Measurements from ENCODE around the gene IFT52. TPM values are rescaled to one million over a fixed set of nuclear protein-coding genes. Genes with fewer than 3 reads are reported as not detected.

IFT52 gene
- total RNA-seq, 1 donor from 2014 or later, result 20.4 TPM

DNA sequence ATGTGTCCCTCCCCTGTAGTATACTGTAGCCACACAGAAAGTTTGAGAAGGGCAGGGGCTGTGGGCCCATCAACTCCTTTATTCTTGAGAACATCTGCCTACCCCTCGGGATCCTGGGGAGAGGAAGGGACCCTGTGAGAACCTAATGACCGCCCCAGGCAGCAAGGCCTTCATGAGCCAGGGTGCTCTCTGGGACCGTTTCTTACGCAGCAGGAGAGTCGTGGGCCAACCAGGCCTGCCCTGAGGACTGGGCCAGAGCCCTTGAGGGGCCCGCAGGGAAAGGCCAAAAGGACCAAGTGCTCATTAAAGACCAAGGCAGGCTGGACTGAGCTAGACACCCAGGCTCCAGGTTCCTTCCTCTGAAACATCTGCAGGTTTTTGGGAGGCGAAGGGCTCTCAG, 26.7 kb upstream of the IFT52 start:
- ATAC-seq, result no peak
- no peak for DNase-seq
- intact Hi-C loops (cut with DNase I), result no loop called here

DNA sequence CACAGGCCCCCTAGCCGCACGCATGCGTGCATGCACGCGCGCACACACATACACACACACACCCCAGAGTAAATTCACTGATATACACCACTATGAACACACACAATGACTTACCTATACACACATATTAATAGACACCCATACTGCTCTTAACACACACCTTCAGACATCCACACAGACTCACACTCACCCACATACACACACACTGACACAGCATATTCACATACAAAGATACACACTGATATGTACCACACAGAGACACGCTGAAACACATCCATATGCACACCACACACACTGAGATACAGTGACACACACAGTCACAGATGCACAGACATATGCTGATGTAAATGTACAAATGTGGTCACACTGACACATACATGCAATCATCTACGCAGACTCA, 26.3 kb upstream of the IFT52 start:
- Histone ChIP-seq H3K9me3 (no peaks in the 10 kb centered on the region), H3K4me1 (no peaks in the 10 kb centered on the region), H3K4me3 (no peak overlapping the region), H3K36me3 (no peaks in the 10 kb centered on the region), H3K27me3 (no peaks in the 10 kb centered on the region), H3K27ac (no peak overlapping the region)
- intact Hi-C loops (cut with DNase I), result no loop called here
- TF ChIP-seq, protein P1, sequence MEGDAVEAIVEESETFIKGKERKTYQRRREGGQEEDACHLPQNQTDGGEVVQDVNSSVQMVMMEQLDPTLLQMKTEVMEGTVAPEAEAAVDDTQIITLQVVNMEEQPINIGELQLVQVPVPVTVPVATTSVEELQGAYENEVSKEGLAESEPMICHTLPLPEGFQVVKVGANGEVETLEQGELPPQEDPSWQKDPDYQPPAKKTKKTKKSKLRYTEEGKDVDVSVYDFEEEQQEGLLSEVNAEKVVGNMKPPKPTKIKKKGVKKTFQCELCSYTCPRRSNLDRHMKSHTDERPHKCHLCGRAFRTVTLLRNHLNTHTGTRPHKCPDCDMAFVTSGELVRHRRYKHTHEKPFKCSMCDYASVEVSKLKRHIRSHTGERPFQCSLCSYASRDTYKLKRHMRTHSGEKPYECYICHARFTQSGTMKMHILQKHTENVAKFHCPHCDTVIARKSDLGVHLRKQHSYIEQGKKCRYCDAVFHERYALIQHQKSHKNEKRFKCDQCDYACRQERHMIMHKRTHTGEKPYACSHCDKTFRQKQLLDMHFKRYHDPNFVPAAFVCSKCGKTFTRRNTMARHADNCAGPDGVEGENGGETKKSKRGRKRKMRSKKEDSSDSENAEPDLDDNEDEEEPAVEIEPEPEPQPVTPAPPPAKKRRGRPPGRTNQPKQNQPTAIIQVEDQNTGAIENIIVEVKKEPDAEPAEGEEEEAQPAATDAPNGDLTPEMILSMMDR (IDR thresholded peaks at IDR 0.05), result no peak
- ATAC-seq (no peak), DNase-seq (no peak)

More for the DNA sequence above, 26.7 kb upstream of the IFT52 start:
- Histone ChIP-seq H3K9me3 (no peaks in the 10 kb centered on the region), H3K27me3 (no peaks in the 10 kb centered on the region), H3K4me1 (no peaks in the 10 kb centered on the region), H3K27ac (no peak overlapping the region), H3K4me3 (no peak overlapping the region), H3K36me3 (no peaks in the 10 kb centered on the region)
- TF ChIP-seq, protein P1 (IDR thresholded peaks at IDR 0.05), result no peak

DNA sequence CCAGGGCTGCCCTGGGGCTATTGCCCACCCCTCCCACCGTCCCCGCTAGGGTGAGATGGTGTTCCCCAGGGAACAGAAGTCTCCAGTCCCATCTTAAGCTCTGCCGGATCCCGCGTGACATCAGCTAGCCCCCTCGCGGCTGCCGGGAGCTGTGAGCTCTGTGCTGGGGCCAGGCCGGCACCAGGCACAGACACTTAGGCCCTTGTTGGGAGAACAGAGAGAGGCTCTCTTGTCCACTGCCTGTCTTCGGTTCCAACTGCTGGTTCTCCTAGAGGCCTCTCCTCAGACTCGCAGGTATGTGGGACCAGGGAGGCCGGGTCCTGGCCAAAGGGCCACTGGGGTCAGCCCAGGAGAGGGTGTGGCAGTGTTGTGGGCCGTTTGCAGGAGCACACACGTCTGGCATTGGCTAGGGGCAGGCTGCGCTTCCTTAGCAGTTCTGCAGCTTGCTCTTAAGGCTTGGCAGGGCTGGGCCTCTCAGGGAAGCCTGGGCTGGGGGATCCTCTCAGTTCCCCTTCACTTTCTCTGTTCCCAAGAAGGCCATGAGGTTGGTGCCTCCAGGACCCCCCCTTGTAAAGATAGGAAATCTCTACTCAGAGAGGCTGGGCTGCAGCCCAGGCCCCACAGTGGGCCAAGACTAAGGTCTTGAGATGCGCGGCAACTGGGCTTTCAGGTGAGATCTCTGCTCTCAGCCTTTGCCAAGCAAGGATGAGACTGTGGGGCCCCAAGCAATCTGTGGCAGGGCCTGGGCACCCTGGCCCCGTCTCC, 25.6 kb upstream of the IFT52 start:
- H3K9me3 ChIP-seq, result no peaks in the 10 kb centered on the region

DNA sequence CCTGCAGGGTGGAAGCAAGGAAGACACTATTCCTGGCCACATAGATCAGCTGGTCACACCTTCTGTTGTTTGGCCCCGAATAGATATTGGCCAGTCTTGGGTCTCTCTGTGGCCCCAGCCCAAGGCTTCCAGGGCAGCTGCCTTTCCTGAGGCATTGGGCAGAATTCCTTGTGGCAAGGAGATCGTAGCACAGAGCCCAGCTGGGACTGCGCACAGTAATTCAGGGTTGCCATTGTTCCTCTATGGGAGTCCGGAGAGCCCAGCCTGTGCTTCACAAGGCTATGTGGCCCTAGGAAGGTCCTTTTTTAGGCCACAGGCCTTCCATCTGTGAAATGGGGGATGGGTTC, 25.0 kb upstream of the IFT52 start:
- H3K9me3 ChIP-seq, result no peaks in the 10 kb centered on the region
- no peak for ATAC-seq
- H3K4me1 ChIP-seq, result no peaks in the 10 kb centered on the region

More for the DNA sequence above, 25.6 kb upstream of the IFT52 start:
- Histone ChIP-seq H3K4me1 (no peaks in the 10 kb centered on the region), H3K36me3 (no peaks in the 10 kb centered on the region), H3K27me3 (no peaks in the 10 kb centered on the region), H3K27ac (no peak overlapping the region), H3K4me3 (no peak overlapping the region)
- no peak for DNase-seq
- intact Hi-C loops (cut with DNase I), result no loop called here
- peak; percentile 10 for ATAC-seq
- TF ChIP-seq, protein P1 (IDR thresholded peaks at IDR 0.05), result no peak

DNA sequence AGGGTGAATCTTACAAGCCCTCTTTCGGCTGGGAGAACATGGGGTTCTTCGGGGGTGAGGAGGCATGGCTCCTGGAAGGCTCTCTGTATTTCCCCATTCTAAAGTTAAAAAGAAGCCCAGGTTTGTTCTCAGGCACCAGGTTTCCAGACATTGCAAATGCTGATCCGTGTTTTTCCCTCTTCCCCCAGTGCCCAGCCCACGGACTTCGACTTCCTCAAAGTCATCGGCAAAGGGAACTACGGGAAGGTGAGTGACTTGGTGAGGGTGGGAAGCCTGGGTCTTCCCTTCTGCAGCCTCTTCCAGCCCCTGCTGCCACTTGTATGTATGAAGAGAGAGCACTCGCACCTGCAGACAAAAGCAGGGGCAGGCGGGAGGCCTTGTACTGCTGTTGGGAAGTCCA, 23.3 kb upstream of the IFT52 start:
- Histone ChIP-seq H3K4me3 (no peak overlapping the region), H3K27ac (no peak overlapping the region), H3K4me1 (no peaks in the 10 kb centered on the region), H3K36me3 (no peaks in the 10 kb centered on the region), H3K27me3 (no peaks in the 10 kb centered on the region), H3K9me3 (no peaks in the 10 kb centered on the region)
- ATAC-seq, result no peak
- intact Hi-C loops (cut with DNase I), result no loop called here
- no peak for DNase-seq
- TF ChIP-seq, protein P1 (IDR thresholded peaks at IDR 0.05), result no peak

More for the DNA sequence above, 25.0 kb upstream of the IFT52 start:
- intact Hi-C loops (cut with DNase I), result no loop called here
- Histone ChIP-seq H3K27ac (no peak overlapping the region), H3K27me3 (no peaks in the 10 kb centered on the region), H3K4me3 (no peak overlapping the region), H3K36me3 (no peaks in the 10 kb centered on the region)
- no peak for DNase-seq
- TF ChIP-seq, protein P1 (IDR thresholded peaks at IDR 0.05), result no peak
